Astrocyte of the spinal cord (primary cell): ENCODE results near the gene GSKIP.

Experiments
- DNase-seq: peaks from one replicate; pipeline ENCODE4 v3.0.0; 2011; ENCODE audit warnings: low read depth, low spot score
- H3K4me3 ChIP-seq: 2 replicates; pipeline ENCODE4 v1.5.1; 2011; ENCODE audit warnings: low read depth, mild to moderate bottlenecking, low read length, moderate library complexity
- in situ Hi-C: cut with HindIII; loops from 2 replicates; pipeline ENCODE4 v1.10.0; 2017; ENCODE audit warnings: low sequenced_read_pairs
- TF ChIP-seq, protein P1 (sequence below): IDR thresholded peaks from 2 replicates; pipeline ENCODE4 v1.5.1; 2012; ENCODE audit warnings: low read depth, mild to moderate bottlenecking, low read length, inconsistent platforms

The GSKIP gene, protein sequence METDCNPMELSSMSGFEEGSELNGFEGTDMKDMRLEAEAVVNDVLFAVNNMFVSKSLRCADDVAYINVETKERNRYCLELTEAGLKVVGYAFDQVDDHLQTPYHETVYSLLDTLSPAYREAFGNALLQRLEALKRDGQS

DNA sequence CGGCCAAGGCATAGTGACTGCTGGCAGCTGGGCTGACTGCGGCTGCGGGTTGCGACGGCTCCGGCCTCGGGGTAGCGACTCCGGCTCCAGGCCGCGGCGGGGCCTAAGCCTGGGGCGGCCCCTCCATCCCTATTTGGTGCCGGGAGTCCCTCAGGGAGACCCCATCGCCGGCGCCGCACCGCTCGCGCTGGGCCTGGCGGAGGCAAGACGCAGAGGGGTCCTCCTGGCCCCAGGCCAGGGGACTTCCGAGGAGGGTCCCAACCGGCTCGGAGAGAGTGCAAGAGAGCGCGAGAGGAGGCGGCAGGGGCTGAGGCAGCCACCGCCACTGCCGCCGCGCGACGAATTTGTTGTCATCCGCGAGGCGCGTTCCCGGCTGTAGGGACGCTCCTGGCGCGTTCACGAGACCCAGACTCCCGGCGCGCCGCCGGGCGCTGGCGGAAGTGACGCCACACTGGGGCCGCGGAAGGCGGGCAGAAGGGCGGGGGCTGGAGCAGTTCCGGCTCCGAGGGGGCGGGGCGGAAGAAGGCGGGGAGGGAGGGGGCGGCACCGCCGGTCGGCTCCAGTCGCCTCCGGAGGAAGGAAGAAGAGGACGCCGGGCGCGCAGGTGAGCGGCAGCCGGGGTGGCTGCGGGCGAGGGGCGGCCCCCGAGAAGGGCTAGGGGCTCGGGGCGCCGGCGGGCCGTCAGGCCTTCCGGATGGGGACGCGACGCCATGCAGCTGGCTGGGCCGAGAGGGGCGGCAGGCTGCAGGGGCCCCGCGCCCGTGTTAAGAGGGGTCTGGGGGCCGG is at the start of gene GSKIP, which contains the start of gene ATG2B:
GSKIP (plus strand) TSS at position 562 of the 786 bp plus-strand sequence. CDS start 18,722 bp downstream, outside the sequence.
ATG2B (minus strand) TSS at position 377 of the 786 bp plus-strand sequence; CDS start at position 12, 365 bp downstream.
- peak within 1 kb of the TSS; percentile 96 for H3K4me3 ChIP-seq
- DNase-seq, result peak; percentile 90
- in situ Hi-C loops, result no loop called here
- TF ChIP-seq, protein P1, sequence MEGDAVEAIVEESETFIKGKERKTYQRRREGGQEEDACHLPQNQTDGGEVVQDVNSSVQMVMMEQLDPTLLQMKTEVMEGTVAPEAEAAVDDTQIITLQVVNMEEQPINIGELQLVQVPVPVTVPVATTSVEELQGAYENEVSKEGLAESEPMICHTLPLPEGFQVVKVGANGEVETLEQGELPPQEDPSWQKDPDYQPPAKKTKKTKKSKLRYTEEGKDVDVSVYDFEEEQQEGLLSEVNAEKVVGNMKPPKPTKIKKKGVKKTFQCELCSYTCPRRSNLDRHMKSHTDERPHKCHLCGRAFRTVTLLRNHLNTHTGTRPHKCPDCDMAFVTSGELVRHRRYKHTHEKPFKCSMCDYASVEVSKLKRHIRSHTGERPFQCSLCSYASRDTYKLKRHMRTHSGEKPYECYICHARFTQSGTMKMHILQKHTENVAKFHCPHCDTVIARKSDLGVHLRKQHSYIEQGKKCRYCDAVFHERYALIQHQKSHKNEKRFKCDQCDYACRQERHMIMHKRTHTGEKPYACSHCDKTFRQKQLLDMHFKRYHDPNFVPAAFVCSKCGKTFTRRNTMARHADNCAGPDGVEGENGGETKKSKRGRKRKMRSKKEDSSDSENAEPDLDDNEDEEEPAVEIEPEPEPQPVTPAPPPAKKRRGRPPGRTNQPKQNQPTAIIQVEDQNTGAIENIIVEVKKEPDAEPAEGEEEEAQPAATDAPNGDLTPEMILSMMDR, result no peak

DNA sequence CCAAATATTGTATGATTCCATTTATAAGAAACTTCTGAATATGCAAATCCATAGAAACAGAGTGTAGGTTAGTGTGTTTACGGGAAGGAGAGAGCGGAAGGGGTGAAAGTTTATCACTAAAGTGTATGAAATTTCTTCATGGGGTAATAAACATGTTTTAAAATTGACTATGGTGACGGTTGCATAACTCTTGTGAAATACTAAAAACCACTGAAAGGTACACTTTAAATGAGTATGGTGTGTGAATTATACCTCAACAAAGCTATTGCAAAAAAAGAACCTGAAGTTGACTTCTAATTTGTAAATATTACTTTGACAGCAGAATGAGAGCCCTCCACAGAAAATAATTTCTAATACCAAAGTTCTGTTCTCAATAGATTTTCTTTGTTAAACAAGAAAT is 47.2 kb upstream of the GSKIP start:
- in situ Hi-C loops, result no loop called here
- TF ChIP-seq, protein P1, result no peak
- H3K4me3 ChIP-seq, result no peak overlapping the region
- no peak for DNase-seq

DNA sequence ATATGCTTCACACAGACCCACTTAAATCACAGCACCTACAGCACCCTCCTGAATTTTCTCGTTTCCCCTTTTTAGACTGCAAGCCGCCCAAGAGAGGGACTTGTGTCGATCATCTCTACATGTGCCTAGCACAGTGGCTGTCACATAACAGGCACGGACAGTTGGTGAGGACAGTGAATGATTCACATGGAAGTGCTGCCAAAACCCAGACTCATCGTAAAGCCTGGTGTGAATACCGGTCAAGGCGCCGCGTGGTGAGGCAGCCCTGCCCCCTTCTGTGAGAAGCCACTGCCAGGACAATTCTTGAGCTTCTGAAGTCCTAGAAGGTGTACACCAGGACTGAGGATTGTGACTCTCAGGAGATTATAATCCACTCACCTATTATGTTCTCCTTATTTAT is 44.5 kb upstream of the GSKIP start:
- in situ Hi-C loops, result no loop called here
- DNase-seq, result no peak
- no peak overlapping the region for H3K4me3 ChIP-seq
- TF ChIP-seq, protein P1, result no peak

DNA sequence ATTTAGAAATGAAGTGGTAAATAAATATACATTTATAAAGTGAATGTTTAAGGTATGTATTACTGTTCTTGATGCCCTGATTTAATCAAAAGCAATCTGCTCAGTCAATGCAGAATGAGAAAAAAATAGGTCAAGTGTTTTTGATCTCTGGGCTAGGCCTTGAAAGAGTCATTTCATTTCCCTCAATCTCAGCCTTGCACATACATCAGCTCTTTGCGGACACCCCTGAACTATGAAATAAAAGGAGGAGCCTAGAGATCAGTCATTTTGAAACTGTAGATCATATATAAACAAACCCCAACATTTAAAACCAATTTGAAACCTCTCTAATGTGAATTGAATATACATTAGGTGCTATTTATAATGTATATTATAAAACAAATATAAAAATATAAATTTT is 42.7 kb upstream of the GSKIP start:
- TF ChIP-seq, protein P1, result no peak
- no peak overlapping the region for H3K4me3 ChIP-seq
- in situ Hi-C loops, result no loop called here
- DNase-seq, result no peak

DNA sequence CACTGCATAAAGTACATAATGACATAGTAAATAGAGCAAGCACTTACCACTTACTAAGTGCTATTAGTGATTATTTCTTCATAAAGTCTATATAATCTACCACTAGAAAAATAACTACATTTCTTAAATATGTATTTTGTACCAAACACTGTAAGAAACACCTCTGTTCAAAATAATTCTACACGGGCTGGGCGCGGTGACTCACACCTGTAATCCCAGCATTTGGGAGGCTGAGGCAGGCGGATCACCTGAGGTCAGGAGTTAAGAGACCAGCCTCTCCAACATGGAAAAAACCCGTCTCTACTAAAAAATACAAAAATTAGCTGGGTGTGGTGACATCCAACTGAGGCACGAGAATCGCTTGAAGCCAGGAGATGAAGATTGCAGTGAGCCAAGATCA is 39.1 kb upstream of the GSKIP start:
- TF ChIP-seq, protein P1, result no peak
- DNase-seq, result no peak
- in situ Hi-C loops, result no loop called here
- no peak overlapping the region for H3K4me3 ChIP-seq

DNA sequence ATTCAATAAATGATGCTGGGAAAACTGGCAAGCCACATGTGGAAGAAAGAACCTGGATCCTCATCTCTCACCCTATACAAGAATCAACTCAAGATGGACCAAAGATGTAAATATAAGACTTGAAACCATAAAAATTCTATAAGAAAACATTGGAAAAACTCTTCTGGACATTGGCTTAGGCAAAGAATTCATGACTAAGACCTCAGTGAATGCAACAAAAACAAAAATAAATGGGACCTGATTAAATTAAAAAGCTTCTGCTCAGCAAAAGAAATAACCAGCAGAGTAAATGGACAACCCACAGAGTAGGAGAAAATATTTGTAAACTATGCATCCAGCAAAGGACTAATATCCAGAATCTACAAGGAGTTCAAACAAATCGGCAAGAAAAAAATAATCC is 24.8 kb upstream of the GSKIP start:
- TF ChIP-seq, protein P1, result no peak
- H3K4me3 ChIP-seq, result no peak overlapping the region
- in situ Hi-C loops, result no loop called here
- no peak for DNase-seq
